Esophagus muscularis mucosa (tissue), 3 donors: ENCODE data around the gene SLCO1B3.

ENCODE experiments used
- CTCF ChIP-seq, 3 experiments: fragments of 200-600 bp in 2 of 3; fragments of 450-650 bp in 1 of 3; sonication (generic) in 2 of 3; IDR thresholded peaks; one replicate each; pipeline ENCODE4 v1.5.1; 2017 to 2019; ENCODE audit warnings: antibody characterized with exemption in 3 of 3, mild to moderate bottlenecking in 2 of 3, moderate library complexity in 1 of 3
- POLR2A ChIP-seq: fragments of 450-650 bp; IDR thresholded peaks from one replicate; pipeline ENCODE4 v1.6.1; 2017; ENCODE audit warnings: antibody characterized with exemption, moderate library complexity, mild to moderate bottlenecking, low read depth

- TF ChIP-seq CTCF (IDR thresholded peaks at IDR 0.05) (no peak), POLR2A (no peak)
Observed at GRCh38 chr12:20778969-20779368, 31.5 kb upstream of the SLCO1B3 start.
